HL-60 (cell line): ENCODE measurements around the gene ZNRF1.
"Not testable (repeated sequence)": the region's sequence is repeated elsewhere in the genome, so short reads cannot be mapped to it uniquely, and the experiment has no call there.

Source experiments
- CTCF ChIP-seq: IDR thresholded peaks from one replicate; pipeline ENCODE4 v1.5.1; 2011; ENCODE audit warnings: low read length, control low read depth, inconsistent platforms; ENCODE audit not compliant: insufficient read depth
- POLR2AphosphoS5 ChIP-seq: IDR thresholded peaks from 2 replicates; pipeline ENCODE4 v1.6.1; 2012; ENCODE audit warnings: low read depth
- REST ChIP-seq: IDR thresholded peaks from 2 replicates; pipeline ENCODE4 v1.6.1; 2012; ENCODE audit warnings: low read depth; ENCODE audit not compliant: insufficient replicate concordance

GRCh38 chr16:75026239-75026891, 27.5 kb downstream of the ZNRF1 start:
- TF ChIP-seq POLR2AphosphoS5, CTCF, REST: not testable (repeated sequence)
